ENCODE results near the gene IGF2.

Gene IGF2

GRCh38 chr11:2153581-2154194 lies 14.5 kb upstream of the IGF2 start:
- Histone ChIP-seq H3K79me2 (no peaks in the 10 kb centered on the region), H3K4me2 (ENCODE audit: low read length) (no peak overlapping the region), H3K9me3 (ENCODE audit: control insufficient read depth, low read length) (no peaks in the 10 kb centered on the region), H2AFZ (no peak overlapping the region), H3K4me3 (ENCODE audit: low read depth, low read length) (no peak overlapping the region), H3K9ac (no peak overlapping the region), H3K36me3 (ENCODE audit: control insufficient read depth, insufficient read depth, low read length) (no peaks in the 10 kb centered on the region), H3K27me3 (ENCODE audit: control insufficient read depth, insufficient read depth, low read length) (no peaks in the 10 kb centered on the region), H3K4me1 (peaks cover 9% of the 10 kb centered on the region), H3K27ac (no peak overlapping the region)
- TF ChIP-seq CTCF (IDR thresholded peaks at IDR 0.05), result no peak

- peak; percentile 67 for TF ChIP-seq CTCF (IDR thresholded peaks at IDR 0.05)
- Histone ChIP-seq H3K4me3 (ENCODE audit: low read depth, low read length) (no peak overlapping the region), H3K4me2 (ENCODE audit: low read length) (peak overlapping the region; percentile 28), H3K79me2 (no peaks in the 10 kb centered on the region), H2AFZ (peak overlapping the region; percentile 46), H3K9me3 (ENCODE audit: control insufficient read depth, low read length) (no peaks in the 10 kb centered on the region), H3K27ac (no peak overlapping the region), H3K9ac (no peak overlapping the region), H3K27me3 (ENCODE audit: control insufficient read depth, insufficient read depth, low read length) (no peaks in the 10 kb centered on the region), H3K36me3 (ENCODE audit: control insufficient read depth, insufficient read depth, low read length) (no peaks in the 10 kb centered on the region), H3K4me1 (peaks cover 9% of the 10 kb centered on the region)
Observed at GRCh38 chr11:2151500-2152257, 12.5 kb upstream of the IGF2 start.

GRCh38 chr11:2149864-2150847 lies 11.0 kb upstream of the IGF2 start:
- Histone ChIP-seq H3K9me3 (ENCODE audit: control insufficient read depth, low read length) (no peaks in the 10 kb centered on the region), H3K4me3 (ENCODE audit: low read depth, low read length) (no peak overlapping the region), H3K27me3 (ENCODE audit: control insufficient read depth, insufficient read depth, low read length) (no peaks in the 10 kb centered on the region), H3K27ac (no peak overlapping the region), H3K36me3 (ENCODE audit: control insufficient read depth, insufficient read depth, low read length) (no peaks in the 10 kb centered on the region), H3K79me2 (no peaks in the 10 kb centered on the region), H2AFZ (no peak overlapping the region), H3K4me2 (ENCODE audit: low read length) (no peak overlapping the region), H3K9ac (no peak overlapping the region), H3K4me1 (peaks cover 9% of the 10 kb centered on the region)
- TF ChIP-seq CTCF (IDR thresholded peaks at IDR 0.05), result no peak

- Histone ChIP-seq H3K36me3 (ENCODE audit: control insufficient read depth, insufficient read depth, low read length) (no peaks in the 10 kb centered on the region), H3K4me3 (ENCODE audit: low read depth, low read length) (no peak overlapping the region), H3K4me2 (ENCODE audit: low read length) (no peak overlapping the region), H3K9me3 (ENCODE audit: control insufficient read depth, low read length) (no peaks in the 10 kb centered on the region), H3K4me1 (peaks cover 9% of the 10 kb centered on the region), H3K27me3 (ENCODE audit: control insufficient read depth, insufficient read depth, low read length) (no peaks in the 10 kb centered on the region), H3K9ac (no peak overlapping the region), H3K79me2 (no peaks in the 10 kb centered on the region), H2AFZ (no peak overlapping the region), H3K27ac (no peak overlapping the region)
- no peak for TF ChIP-seq CTCF (IDR thresholded peaks at IDR 0.05)
Observed at GRCh38 chr11:2149460-2149859, 10.3 kb upstream of the IGF2 start.

All from parathyroid adenoma (tissue), 2 donors.